Lower leg skin (tissue), 3 donors: ENCODE results near the gene CXCL9.

Experiments
- POLR2A ChIP-seq, 2 donors: fragments of 450-650 bp; IDR thresholded peaks; one replicate each; pipeline ENCODE4 v1.6.1; 2016 to 2017; ENCODE audit warnings: antibody characterized with exemption in 2 of 2, mild to moderate bottlenecking in 1 of 2, moderate library complexity in 1 of 2
- TF ChIP-seq, protein P1 (sequence below), 3 donors: fragments of 450-650 bp; IDR thresholded peaks; one replicate each; pipeline ENCODE4 v1.5.1; 2016; ENCODE audit warnings: antibody characterized with exemption in 3 of 3, mild to moderate bottlenecking in 3 of 3, moderate library complexity in 2 of 3

DNA sequence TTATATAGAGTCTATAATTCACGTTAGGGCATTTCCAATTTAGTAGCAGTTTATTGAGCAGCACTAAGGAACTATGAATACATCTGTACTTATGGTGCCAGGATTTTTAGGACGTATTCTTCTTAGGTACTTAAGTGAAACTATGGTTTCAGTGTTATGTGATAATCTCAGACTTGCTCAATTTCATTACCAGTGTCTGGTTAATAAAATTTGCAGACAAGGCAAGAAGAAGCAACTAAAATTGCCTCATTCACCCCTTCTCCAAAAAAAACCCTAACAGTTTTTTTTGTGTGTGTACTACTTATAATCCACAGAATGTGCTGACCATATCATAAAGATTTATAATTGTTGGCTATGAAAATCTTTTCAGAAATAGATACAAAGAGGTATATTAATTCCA is 22.0 kb upstream of the CXCL9 start:
- TF ChIP-seq, protein P1, sequence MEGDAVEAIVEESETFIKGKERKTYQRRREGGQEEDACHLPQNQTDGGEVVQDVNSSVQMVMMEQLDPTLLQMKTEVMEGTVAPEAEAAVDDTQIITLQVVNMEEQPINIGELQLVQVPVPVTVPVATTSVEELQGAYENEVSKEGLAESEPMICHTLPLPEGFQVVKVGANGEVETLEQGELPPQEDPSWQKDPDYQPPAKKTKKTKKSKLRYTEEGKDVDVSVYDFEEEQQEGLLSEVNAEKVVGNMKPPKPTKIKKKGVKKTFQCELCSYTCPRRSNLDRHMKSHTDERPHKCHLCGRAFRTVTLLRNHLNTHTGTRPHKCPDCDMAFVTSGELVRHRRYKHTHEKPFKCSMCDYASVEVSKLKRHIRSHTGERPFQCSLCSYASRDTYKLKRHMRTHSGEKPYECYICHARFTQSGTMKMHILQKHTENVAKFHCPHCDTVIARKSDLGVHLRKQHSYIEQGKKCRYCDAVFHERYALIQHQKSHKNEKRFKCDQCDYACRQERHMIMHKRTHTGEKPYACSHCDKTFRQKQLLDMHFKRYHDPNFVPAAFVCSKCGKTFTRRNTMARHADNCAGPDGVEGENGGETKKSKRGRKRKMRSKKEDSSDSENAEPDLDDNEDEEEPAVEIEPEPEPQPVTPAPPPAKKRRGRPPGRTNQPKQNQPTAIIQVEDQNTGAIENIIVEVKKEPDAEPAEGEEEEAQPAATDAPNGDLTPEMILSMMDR (IDR thresholded peaks at IDR 0.05): no peak
- no peak for TF ChIP-seq POLR2A (IDR thresholded peaks at IDR 0.05)
